GM19328 (cell line): Measurements from ENCODE around the gene PFKFB2.

ENCODE experiments used
- ATAC-seq: cut with Tn5 transposase; IDR thresholded peaks from one replicate; pipeline ENCODE4 v1.9.1; 2021; ENCODE audit warnings: mild to moderate bottlenecking, moderate library complexity; ENCODE audit not compliant: unreplicated experiment

PFKFB2 gene

DNA sequence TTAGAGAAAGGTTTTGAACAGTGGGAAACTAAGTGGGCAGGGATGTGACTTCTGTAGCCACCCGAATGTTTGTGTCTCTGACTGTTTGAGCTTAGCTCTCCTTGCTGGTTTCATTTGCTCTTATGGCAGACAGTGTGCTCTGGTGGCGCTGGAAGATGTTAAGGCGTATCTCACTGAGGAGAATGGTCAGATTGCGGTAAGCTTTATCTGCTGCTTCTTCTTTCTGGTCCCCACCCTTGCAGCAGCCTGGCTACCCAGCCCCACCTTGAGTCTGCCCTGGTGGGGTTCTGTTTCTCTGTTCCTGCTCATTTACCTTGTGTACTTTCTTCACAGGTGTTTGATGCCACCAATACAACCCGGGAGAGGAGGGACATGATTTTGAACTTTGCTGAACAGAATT is 9.9 kb downstream of the PFKFB2 start:
- no peak for ATAC-seq

- no peak for ATAC-seq
Measured at GRCh38 chr1:207064561-207064960, 11.5 kb downstream of the PFKFB2 start.

- ATAC-seq, result no peak
Measured at GRCh38 chr1:207067185-207067584, 14.1 kb downstream of the PFKFB2 start.

DNA sequence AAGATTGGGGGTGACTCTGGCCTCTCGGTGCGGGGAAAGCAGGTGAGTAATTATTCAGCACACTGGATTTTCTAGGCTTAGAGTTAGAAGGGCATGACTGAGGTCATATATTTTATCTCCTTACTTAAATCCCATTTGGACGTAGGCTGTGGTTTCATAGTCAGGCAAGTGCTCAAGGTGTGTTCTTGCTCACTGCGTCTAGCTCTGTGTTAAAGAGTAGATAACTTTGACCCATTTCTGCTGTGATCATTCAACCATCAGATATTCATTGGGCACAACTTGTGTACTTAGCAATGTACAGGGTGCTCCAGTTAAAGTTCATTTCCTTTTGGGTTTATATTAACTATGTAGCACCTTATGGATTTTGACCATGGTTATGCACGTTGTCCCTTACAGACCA is 14.6 kb downstream of the PFKFB2 start:
- no peak for ATAC-seq

DNA sequence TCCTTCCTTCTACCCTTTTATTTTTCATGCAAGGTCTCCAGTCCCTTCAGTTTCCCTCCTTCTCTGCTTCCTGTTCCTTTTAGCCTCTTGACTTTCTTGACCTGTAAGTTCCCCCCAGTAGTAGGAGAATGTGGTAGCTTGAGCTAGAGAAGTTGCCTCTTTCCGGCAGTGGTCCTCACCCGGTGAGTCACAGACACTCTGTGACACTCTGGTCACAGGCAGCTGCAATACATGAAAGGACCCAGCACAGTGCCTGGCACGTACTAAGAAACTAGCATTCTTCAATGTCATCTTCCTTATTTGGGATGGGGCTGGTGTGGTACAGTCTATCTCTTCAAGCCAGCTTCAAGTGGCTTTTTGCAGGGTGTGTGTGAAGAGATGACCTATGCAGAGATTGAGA is 16.0 kb downstream of the PFKFB2 start:
- ATAC-seq, result no peak

GRCh38 chr1:207069858-207070506 is 16.9 kb downstream of the PFKFB2 start:
- no peak for ATAC-seq

DNA sequence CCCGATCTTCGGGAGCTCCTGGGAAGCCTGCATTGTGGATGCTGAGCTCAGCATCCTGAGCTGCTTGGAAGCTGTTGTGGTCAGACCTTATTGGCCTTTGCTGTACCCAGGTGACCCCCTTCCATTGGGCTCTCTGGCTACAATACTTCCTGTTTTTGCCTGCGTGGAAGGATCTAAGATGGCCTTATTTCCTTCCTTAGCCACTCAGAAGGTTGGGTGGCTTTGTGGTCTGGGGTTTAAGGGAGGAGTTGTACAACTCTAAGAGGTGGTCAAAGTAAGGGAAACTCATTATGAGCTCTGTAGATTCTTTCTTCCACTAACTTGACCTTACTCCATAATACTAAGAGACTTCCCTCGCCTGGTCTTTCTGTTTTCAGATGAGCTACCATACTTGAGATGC is 17.7 kb downstream of the PFKFB2 start:
- no peak for ATAC-seq

DNA sequence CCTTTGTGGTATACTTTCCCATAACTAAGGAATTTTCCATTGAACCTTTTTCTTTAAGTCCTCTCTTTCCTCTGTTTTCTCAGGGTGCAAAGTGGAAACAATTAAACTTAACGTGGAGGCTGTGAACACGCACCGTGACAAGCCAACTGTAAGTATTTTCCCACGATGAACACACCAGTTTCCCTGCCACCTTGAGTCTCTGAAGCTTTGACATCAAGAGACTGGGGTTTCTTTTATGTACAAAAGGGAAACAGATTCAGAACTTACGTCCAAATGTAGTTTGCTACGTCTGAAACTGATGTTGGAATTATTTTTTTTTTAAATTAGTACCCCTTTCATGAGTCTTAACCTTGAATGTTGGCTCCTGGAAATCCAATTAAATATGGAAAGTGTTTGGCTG is 18.4 kb downstream of the PFKFB2 start:
- no peak for ATAC-seq

- no peak for ATAC-seq
Measured at GRCh38 chr1:207072233-207072632, 19.2 kb downstream of the PFKFB2 start.

GRCh38 chr1:207073906-207074820 is 21.1 kb downstream of the PFKFB2 start:
- no peak for ATAC-seq

GRCh38 chr1:207076181-207076955 is 23.3 kb downstream of the PFKFB2 start:
- ATAC-seq, result no peak

- ATAC-seq, result no peak
Measured at GRCh38 chr1:207077012-207077411, 23.9 kb downstream of the PFKFB2 start.

DNA sequence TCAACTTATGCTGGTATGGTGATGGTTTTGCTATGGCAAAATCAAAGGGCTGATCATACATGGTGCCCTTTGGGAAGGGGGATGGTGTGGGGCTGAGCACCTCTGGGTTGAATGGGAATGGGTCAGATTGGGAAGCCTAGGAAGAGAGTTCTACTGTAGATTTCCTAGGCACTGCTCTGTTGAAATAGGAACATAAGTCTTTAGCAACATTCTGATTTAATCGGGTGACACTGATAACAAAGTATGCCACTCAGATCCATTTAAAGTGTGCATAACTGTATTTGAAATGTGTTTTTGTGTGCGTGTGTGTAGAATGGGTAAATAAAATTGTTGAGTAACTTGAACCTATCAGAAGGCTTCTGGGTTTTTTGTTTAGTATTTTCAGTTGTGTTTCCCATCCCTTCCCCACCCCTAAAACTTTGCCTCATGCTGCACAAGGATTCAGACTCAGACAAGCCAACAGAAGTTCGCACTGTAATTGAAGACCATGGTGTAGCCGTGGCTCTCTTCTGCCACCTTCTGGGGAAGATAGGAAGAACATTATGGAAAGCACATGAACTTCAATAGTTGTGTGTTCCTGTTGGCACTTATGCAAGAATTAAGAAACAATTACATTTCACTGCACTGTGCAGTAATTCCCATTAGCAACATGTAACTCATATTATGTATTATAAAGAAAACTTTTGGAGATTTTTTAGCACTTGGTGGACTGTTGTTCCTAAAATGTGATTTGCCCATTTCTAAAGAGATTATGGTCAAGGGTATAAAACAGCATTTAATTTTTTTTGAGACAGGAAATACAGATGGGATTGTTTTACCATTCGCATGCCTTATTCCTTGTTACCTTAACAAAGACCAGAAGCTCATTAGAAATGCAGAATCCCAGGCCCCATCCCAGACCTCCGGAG is 24.6 kb downstream of the PFKFB2 start:
- no peak for ATAC-seq

DNA sequence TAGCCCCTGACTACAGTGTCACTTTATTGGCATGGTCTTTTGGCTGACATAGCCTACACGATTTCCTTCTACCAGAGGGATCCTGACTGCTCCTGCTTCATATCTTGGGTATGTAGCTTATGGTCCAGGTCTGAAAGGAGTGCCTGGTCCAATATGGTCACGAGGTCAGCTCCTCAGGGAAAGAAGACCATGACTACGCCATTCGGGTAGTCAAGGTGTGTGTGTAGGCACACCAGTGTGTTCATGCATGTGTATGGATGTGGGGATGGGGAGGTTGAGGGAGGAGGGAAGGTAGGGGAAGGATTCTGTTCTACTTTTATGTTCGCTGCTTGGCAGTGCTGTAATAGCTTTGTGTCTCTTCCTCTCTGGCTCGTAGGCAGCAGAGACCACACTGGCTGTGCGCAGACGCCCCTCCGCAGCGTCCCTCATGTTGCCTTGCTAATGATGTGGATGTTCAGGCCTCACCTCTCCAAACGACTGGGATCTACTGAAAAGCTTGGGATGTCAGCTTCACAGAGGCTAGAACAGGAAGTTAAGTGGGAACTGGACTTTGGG is 25.6 kb downstream of the PFKFB2 start:
- no peak for ATAC-seq

- ATAC-seq, result no peak
Measured at GRCh38 chr1:207079706-207080241, 26.7 kb downstream of the PFKFB2 start.

- ATAC-seq, result no peak
Measured at GRCh38 chr1:207081088-207081487, 28.0 kb downstream of the PFKFB2 start.

DNA sequence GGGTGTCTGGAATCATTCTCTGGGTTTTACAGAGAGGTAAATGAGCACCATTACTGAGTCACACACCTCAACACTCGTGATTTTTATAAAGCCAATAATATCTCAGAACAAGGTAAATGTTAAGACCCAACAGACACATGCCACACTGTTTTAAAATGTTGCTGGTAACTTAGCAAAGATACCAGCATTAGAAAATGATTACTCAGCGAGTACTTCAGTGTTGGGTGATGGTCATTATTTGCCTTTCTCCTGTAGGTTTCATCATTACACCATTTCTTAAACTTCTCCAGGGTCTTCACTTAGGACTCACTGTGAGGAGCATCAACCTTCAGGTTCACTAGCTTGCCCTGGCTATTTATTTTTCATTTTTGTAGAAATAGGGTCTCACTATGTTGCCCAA is 28.7 kb downstream of the PFKFB2 start:
- ATAC-seq, result no peak

- no peak for ATAC-seq
Measured at GRCh38 chr1:207084232-207084631, 31.2 kb downstream of the PFKFB2 start.

- ATAC-seq, result no peak
Measured at GRCh38 chr1:207084701-207085180, 31.7 kb downstream of the PFKFB2 start.

- no peak for ATAC-seq
Measured at GRCh38 chr1:207085887-207086286, 32.8 kb downstream of the PFKFB2 start.
